Immature natural killer cell (primary cell): ENCODE measurements around the gene CASZ1. TPM values are rescaled to one million over a fixed set of nuclear protein-coding genes. Genes with fewer than 3 reads are reported as not detected.

Source experiments
- DNase-seq, 3 donors: peaks; one replicate each; pipeline ENCODE4 v3.0.0; 2022; ENCODE audit warnings: mixed read lengths in 1 of 3
- H3K27ac Mint-ChIP-seq, 6 donors: one replicate each; pipeline ENCODE4 v1.8.0; 2020; ENCODE audit warnings: mixed read lengths in 6 of 6, mild to moderate bottlenecking in 5 of 6, inconsistent platforms in 4 of 6, moderate library complexity in 3 of 6
- H3K27me3 Mint-ChIP-seq, 3 donors: one replicate each; pipeline ENCODE4 v1.8.0; 2020 to 2021; ENCODE audit warnings: low read depth in 3 of 3, mild to moderate bottlenecking in 3 of 3, mixed read lengths in 3 of 3, moderate library complexity in 3 of 3, inconsistent platforms in 1 of 3
- H3K36me3 Mint-ChIP-seq, 3 donors: one replicate each; pipeline ENCODE4 v1.8.0; 2020; ENCODE audit warnings: mixed read lengths in 3 of 3, inconsistent platforms in 2 of 3, mild to moderate bottlenecking in 2 of 3
- H3K4me1 Mint-ChIP-seq, 2 donors: one replicate each; pipeline ENCODE4 v1.8.0; 2020; ENCODE audit warnings: inconsistent platforms in 2 of 2, mild to moderate bottlenecking in 2 of 2, mixed read lengths in 2 of 2, moderate library complexity in 1 of 2
- H3K4me3 Mint-ChIP-seq, 5 donors: one replicate each; pipeline ENCODE4 v1.8.0; 2020; ENCODE audit warnings: mild to moderate bottlenecking in 5 of 5, mixed read lengths in 5 of 5, inconsistent platforms in 3 of 5, moderate library complexity in 3 of 5
- H3K9me3 Mint-ChIP-seq, 6 donors: one replicate each; pipeline ENCODE4 v1.8.0; 2020; ENCODE audit warnings: mild to moderate bottlenecking in 6 of 6, mixed read lengths in 6 of 6, inconsistent platforms in 4 of 6, moderate library complexity in 3 of 6
- polyA plus RNA-seq, 3 donors: library from polyadenylated mRNA; unstranded; fragments of 300-500 nt; fragmentation: Illumina TruSeq; gene quantifications; one replicate each; pipeline ENCODE4 v1.2.3, GENCODE V29; 2021

CASZ1 gene
- polyA plus RNA-seq, 3 donors from 2014 or later = 1.0 to 6.5 (median 1.9) TPM

- Mint-ChIP-seq H3K4me3 (no peak overlapping the region), H3K27me3 (no peaks in the 10 kb centered on the region), H3K4me1 (no peaks in the 10 kb centered on the region), H3K27ac (no peak overlapping the region), H3K36me3 (no peaks in the 10 kb centered on the region), H3K9me3 (no peaks in the 10 kb centered on the region)
- DNase-seq = no peak
Measured at GRCh38 chr1:10661453-10661852, 135.0 kb downstream of the CASZ1 start.

- Mint-ChIP-seq H3K4me3 (no peak overlapping the region), H3K27ac (no peak overlapping the region), H3K9me3 (no peaks in the 10 kb centered on the region), H3K27me3 (no peaks in the 10 kb centered on the region), H3K36me3 (peaks cover 0 to 3% (median 0%) of the 10 kb centered on the region in 3 donors), H3K4me1 (no peaks in the 10 kb centered on the region)
- no peak for DNase-seq
Measured at GRCh38 chr1:10659646-10660540, 136.6 kb downstream of the CASZ1 start.

DNA sequence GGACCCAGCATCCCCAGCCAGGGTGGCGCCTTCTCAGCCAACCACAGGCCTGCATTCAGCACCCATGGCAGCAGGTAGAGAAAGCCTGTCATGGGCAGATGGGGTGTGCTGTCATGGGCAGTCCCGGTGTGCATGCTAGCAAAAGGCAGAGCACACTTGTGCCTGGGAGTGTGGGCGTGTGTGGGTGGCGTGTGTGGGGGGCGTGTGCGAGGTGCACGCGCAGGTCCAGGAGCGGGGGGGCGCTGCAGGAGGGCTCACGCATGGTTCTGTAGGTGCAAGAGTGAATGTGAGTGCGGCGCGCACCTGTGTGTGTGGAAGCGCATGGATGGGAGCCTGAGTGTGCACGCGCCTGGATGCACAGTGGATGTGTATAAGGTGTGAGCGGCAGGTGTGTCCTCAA, 137.2 kb downstream of the CASZ1 start:
- H3K27ac Mint-ChIP-seq = no peak overlapping the region
- no peak for DNase-seq
- H3K36me3 Mint-ChIP-seq = peaks cover 0 to 5% (median 3%) of the 10 kb centered on the region in 3 donors
- H3K9me3 Mint-ChIP-seq = no peaks in the 10 kb centered on the region
- no peaks in the 10 kb centered on the region for H3K4me1 Mint-ChIP-seq
- no peak overlapping the region for H3K4me3 Mint-ChIP-seq
- peaks cover 0 to 1% (median 0%) of the 10 kb centered on the region in 3 donors for H3K27me3 Mint-ChIP-seq

GRCh38 chr1:10658396-10659066, 137.9 kb downstream of the CASZ1 start:
- Mint-ChIP-seq H3K4me3 (no peak overlapping the region), H3K27ac (no peak overlapping the region), H3K4me1 (no peaks in the 10 kb centered on the region), H3K9me3 (no peaks in the 10 kb centered on the region), H3K27me3 (peaks cover 0 to 1% (median 0%) of the 10 kb centered on the region in 3 donors), H3K36me3 (peaks cover 3 to 5% (median 5%) of the 10 kb centered on the region in 3 donors)
- no peak for DNase-seq

DNA sequence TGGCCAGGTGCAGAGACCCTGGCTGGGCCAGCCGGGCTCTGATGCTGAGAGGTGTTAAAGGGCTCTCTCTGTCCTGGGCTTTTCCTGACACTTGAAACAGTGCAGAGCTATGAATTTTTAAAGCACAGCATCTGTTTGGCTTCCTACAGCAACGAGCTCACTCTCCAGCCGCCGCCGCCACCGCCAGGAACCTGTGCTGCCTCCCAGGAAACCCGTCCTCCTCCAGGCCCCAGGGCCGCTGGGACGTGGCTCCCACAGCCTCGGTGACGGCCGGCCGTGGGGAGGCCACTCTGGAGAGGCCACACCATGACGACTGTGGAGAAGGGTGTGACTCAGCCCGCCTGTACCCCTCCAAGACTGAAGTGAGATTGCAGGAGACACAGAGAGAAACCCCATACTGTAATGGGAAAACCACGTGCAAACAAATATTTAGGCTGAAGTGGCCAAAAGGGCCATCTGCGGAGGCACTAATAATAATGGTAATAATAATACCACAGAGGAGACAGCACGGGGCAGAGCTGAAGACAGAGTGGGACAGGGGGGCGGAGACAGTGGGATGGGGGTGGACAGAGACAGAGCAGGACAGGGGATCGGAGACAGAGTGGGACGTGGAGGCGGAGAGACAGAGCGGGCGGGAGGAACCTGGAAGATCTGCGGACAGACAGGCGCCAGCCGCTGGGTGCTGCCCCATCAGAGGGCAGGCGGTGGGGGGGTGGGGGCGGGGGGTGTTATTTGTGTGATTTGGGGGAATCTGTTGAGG, 139.2 kb downstream of the CASZ1 start:
- Mint-ChIP-seq H3K27ac (no peak overlapping the region), H3K9me3 (no peaks in the 10 kb centered on the region), H3K27me3 (peaks cover 0 to 3% (median 0%) of the 10 kb centered on the region in 3 donors), H3K4me1 (no peaks in the 10 kb centered on the region), H3K4me3 (no peak overlapping the region), H3K36me3 (peaks cover 5% of the 10 kb centered on the region in 3 donors)
- DNase-seq = no peak

DNA sequence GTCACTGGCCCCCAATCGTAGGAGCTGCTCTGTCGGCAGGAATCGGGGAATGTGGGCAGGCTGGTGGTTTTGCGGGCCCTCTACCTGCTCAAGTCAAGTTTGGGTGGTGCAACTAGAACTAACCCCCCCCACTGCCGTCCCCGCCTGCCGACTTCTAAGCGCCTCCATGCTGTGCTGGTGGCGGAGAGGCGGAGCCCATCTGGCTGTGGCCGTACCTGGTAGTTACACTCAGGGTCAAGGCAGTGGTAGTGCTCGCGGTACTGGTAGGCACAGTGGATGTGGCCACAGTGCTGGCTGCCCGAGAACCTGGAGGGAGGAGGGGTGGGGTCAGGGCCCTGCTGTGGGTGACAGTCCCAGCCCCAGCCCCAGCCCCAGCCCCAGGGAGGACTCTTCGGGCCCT, 140.0 kb downstream of the CASZ1 start:
- Mint-ChIP-seq H3K36me3 (peaks cover 5 to 6% (median 5%) of the 10 kb centered on the region in 3 donors), H3K27ac (no peak overlapping the region), H3K9me3 (no peaks in the 10 kb centered on the region), H3K4me1 (no peaks in the 10 kb centered on the region), H3K27me3 (peaks cover 0 to 4% (median 0%) of the 10 kb centered on the region in 3 donors), H3K4me3 (no peak overlapping the region)
- DNase-seq = no peak

DNA sequence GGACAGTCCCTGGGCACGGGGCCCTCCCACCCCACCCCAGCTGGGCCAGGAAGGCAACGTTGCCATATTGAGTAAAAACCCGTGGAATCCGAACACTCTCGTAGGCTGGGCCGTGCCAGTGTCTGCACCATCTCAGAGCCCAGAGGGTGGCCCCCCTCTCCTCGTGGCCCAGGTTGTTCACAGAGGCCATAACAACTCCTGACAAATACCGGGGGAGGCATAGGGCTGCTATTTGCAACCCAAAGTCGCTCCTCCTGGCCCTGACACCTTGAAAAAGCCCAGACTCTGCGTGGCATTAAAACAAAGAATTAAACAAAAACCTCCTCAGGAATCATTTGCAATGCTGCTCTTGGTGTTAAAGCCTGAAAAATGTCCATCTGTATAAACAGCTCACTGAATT, 141.4 kb downstream of the CASZ1 start:
- H3K27ac Mint-ChIP-seq = peak overlapping the region in 1 of 6 donors; percentile 11
- no peaks in the 10 kb centered on the region for H3K9me3 Mint-ChIP-seq
- no peak overlapping the region for H3K4me3 Mint-ChIP-seq
- peaks cover 0 to 4% (median 0%) of the 10 kb centered on the region in 3 donors for H3K27me3 Mint-ChIP-seq
- DNase-seq = no peak
- H3K36me3 Mint-ChIP-seq = peaks cover 5 to 6% (median 5%) of the 10 kb centered on the region in 3 donors
- no peaks in the 10 kb centered on the region for H3K4me1 Mint-ChIP-seq

- H3K27me3 Mint-ChIP-seq = peaks cover 0 to 4% (median 0%) of the 10 kb centered on the region in 3 donors
- H3K27ac Mint-ChIP-seq = no peak overlapping the region
- H3K4me3 Mint-ChIP-seq = no peak overlapping the region
- peaks cover 5 to 6% (median 5%) of the 10 kb centered on the region in 3 donors for H3K36me3 Mint-ChIP-seq
- H3K4me1 Mint-ChIP-seq = no peaks in the 10 kb centered on the region
- H3K9me3 Mint-ChIP-seq = no peaks in the 10 kb centered on the region
- DNase-seq = no peak
Measured at GRCh38 chr1:10653370-10654125, 142.9 kb downstream of the CASZ1 start.

GRCh38 chr1:10652626-10653025, 143.8 kb downstream of the CASZ1 start:
- H3K4me1 Mint-ChIP-seq = no peaks in the 10 kb centered on the region
- peaks cover 0 to 4% (median 0%) of the 10 kb centered on the region in 3 donors for H3K27me3 Mint-ChIP-seq
- H3K9me3 Mint-ChIP-seq = no peaks in the 10 kb centered on the region
- H3K36me3 Mint-ChIP-seq = peaks cover 5 to 6% (median 5%) of the 10 kb centered on the region in 3 donors
- DNase-seq = no peak
- H3K4me3 Mint-ChIP-seq = no peak overlapping the region
- no peak overlapping the region for H3K27ac Mint-ChIP-seq

- Mint-ChIP-seq H3K27ac (no peak overlapping the region), H3K9me3 (no peaks in the 10 kb centered on the region), H3K4me1 (no peaks in the 10 kb centered on the region), H3K27me3 (peaks cover 0 to 4% (median 0%) of the 10 kb centered on the region in 3 donors), H3K4me3 (no peak overlapping the region), H3K36me3 (peaks cover 5 to 6% (median 5%) of the 10 kb centered on the region in 3 donors)
- no peak for DNase-seq
Measured at GRCh38 chr1:10651793-10652192, 144.7 kb downstream of the CASZ1 start.

- H3K9me3 Mint-ChIP-seq = no peaks in the 10 kb centered on the region
- no peak for DNase-seq
- H3K4me3 Mint-ChIP-seq = no peak overlapping the region
- peaks cover 0 to 4% (median 0%) of the 10 kb centered on the region in 3 donors for H3K27me3 Mint-ChIP-seq
- no peak overlapping the region for H3K27ac Mint-ChIP-seq
- H3K4me1 Mint-ChIP-seq = no peaks in the 10 kb centered on the region
- peaks cover 5 to 6% (median 5%) of the 10 kb centered on the region in 3 donors for H3K36me3 Mint-ChIP-seq
Measured at GRCh38 chr1:10651389-10651766, 145.1 kb downstream of the CASZ1 start.

GRCh38 chr1:10650556-10651388, 145.7 kb downstream of the CASZ1 start:
- Mint-ChIP-seq H3K9me3 (no peaks in the 10 kb centered on the region), H3K27ac (no peak overlapping the region), H3K4me1 (no peaks in the 10 kb centered on the region), H3K4me3 (no peak overlapping the region), H3K27me3 (peaks cover 0 to 4% (median 0%) of the 10 kb centered on the region in 3 donors), H3K36me3 (peaks cover 3 to 6% (median 5%) of the 10 kb centered on the region in 3 donors)
- DNase-seq = no peak
